Measurements from ENCODE around the gene CD300A.

- no peak for TF ChIP-seq POLR2AphosphoS5 (IDR thresholded peaks at IDR 0.05; ENCODE audit: low read depth, low read length)
- no peak for TF ChIP-seq POLR2A (IDR thresholded peaks at IDR 0.05; ENCODE audit: low read depth, low read length)
- no peak for TF ChIP-seq TAF1 (IDR thresholded peaks at IDR 0.05; ENCODE audit: borderline replicate concordance, low read depth, low read length)
These were observed 49.5 kb downstream of the CD300A start for GRCh38 chr17:74515941-74516340.
